H9 (cell line): ENCODE data around the gene EML4. TPM values are rescaled to one million over a fixed set of nuclear protein-coding genes. Genes with fewer than 3 reads are reported as not detected.
A peak's percentile ranks its signal among the peaks of the same experiment; 100 is the strongest.

ENCODE experiments used
- DNase-seq: peaks from one replicate; pipeline ENCODE4 v3.0.0-alpha.2; 2017
- H2AFZ ChIP-seq: one replicate; pipeline ENCODE4 v1.6.1; 2013; ENCODE audit warnings: mild to moderate bottlenecking, low read length, control low read depth, moderate library complexity
- H2AK5ac ChIP-seq: 2 replicates; pipeline ENCODE4 v1.6.1; 2013; ENCODE audit warnings: low read length, control low read depth, mixed read lengths; ENCODE audit not compliant: insufficient read length
- H2BK120ac ChIP-seq: one replicate; pipeline ENCODE4 v1.6.1; 2013; ENCODE audit warnings: low read depth, mild to moderate bottlenecking, low read length, control low read depth, inconsistent platforms; ENCODE audit not compliant: poor library complexity, severe bottlenecking
- H2BK12ac ChIP-seq: 2 replicates; pipeline ENCODE4 v1.6.1; 2013; ENCODE audit warnings: low read length, control low read depth, mixed read lengths, low read depth; ENCODE audit not compliant: insufficient read length
- H2BK15ac ChIP-seq: 2 replicates; pipeline ENCODE4 v1.6.1; 2013; ENCODE audit warnings: low read depth, low read length, control low read depth
- H2BK20ac ChIP-seq: one replicate; pipeline ENCODE4 v1.6.1; 2013; ENCODE audit warnings: low read depth, mild to moderate bottlenecking, low read length, control low read depth, inconsistent platforms; ENCODE audit not compliant: poor library complexity, severe bottlenecking
- H2BK5ac ChIP-seq: 2 replicates; pipeline ENCODE4 v1.6.1; 2013; ENCODE audit warnings: low read length, control low read depth, mixed read lengths; ENCODE audit not compliant: insufficient read length
- H3K14ac ChIP-seq: 2 replicates; pipeline ENCODE4 v1.6.1; 2013; ENCODE audit warnings: low read length, control low read depth; ENCODE audit not compliant: insufficient read depth
- H3K18ac ChIP-seq: 2 replicates; pipeline ENCODE4 v1.6.1; 2013; ENCODE audit warnings: low read depth, mild to moderate bottlenecking, mixed read lengths, low read length, control low read depth; ENCODE audit not compliant: insufficient read length
- H3K23ac ChIP-seq: 2 replicates; pipeline ENCODE4 v1.6.1; 2013; ENCODE audit warnings: low read length, control low read depth, mixed read lengths, low read depth; ENCODE audit not compliant: insufficient read length
- H3K23me2 ChIP-seq: 2 replicates; pipeline ENCODE4 v1.6.1; 2013; ENCODE audit warnings: low read depth, mild to moderate bottlenecking, mixed read lengths, low read length, control low read depth; ENCODE audit not compliant: insufficient read length, poor library complexity, severe bottlenecking
- H3K27ac ChIP-seq: 2 replicates; pipeline ENCODE4 v1.5.1; 2013; ENCODE audit warnings: low read length, control low read depth, mixed read lengths, low read depth; ENCODE audit not compliant: insufficient read length
- H3K27me3 ChIP-seq: 2 replicates; pipeline ENCODE4 v1.6.1; 2013; ENCODE audit warnings: low read length, control low read depth, inconsistent platforms; ENCODE audit not compliant: insufficient read depth
- H3K4ac ChIP-seq: 2 replicates; pipeline ENCODE4 v1.6.1; 2013; ENCODE audit warnings: low read depth, mild to moderate bottlenecking, control low read depth, inconsistent platforms, low read length, moderate library complexity
- H3K4me1 ChIP-seq: 2 replicates; pipeline ENCODE4 v1.6.1; 2013; ENCODE audit warnings: low read length, control low read depth, inconsistent platforms; ENCODE audit not compliant: insufficient read depth
- H3K4me2 ChIP-seq: 2 replicates; pipeline ENCODE4 v1.6.1; 2013; ENCODE audit warnings: low read length, control low read depth, mixed read lengths; ENCODE audit not compliant: insufficient read length, insufficient read depth
- H3K56ac ChIP-seq: 2 replicates; pipeline ENCODE4 v1.6.1; 2013; ENCODE audit warnings: low read depth, mild to moderate bottlenecking, mixed read lengths, low read length, control low read depth; ENCODE audit not compliant: insufficient read length
- H3K79me1 ChIP-seq: 2 replicates; pipeline ENCODE4 v1.6.1; 2013; ENCODE audit warnings: low read depth, mild to moderate bottlenecking, moderate library complexity, low read length, control low read depth, inconsistent platforms; ENCODE audit not compliant: insufficient read depth, poor library complexity, severe bottlenecking
- H3K79me2 ChIP-seq: 2 replicates; pipeline ENCODE4 v1.6.1; 2013; ENCODE audit warnings: low read length, control low read depth, inconsistent platforms; ENCODE audit not compliant: insufficient read depth
- H3K9ac ChIP-seq: 2 replicates; pipeline ENCODE4 v1.6.1; 2013; ENCODE audit warnings: low read length, control low read depth, mixed read lengths; ENCODE audit not compliant: insufficient read length; ENCODE audit errors: extremely low read depth
- H3K9me3 ChIP-seq: one replicate; pipeline ENCODE4 v1.6.1; 2013; ENCODE audit warnings: low read depth, low read length, inconsistent platforms; ENCODE audit not compliant: control insufficient read depth
- H3T11ph ChIP-seq: one replicate; pipeline ENCODE4 v1.6.1; 2013; ENCODE audit warnings: mild to moderate bottlenecking, low read length, control low read depth, inconsistent platforms
- H4K20me1 ChIP-seq: one replicate; pipeline ENCODE4 v1.6.1; 2013; ENCODE audit not compliant: control insufficient read depth, insufficient read length, insufficient read depth
- H4K5ac ChIP-seq: 2 replicates; pipeline ENCODE4 v1.6.1; 2013; ENCODE audit warnings: low read depth, mild to moderate bottlenecking, mixed read lengths, low read length, control low read depth; ENCODE audit not compliant: insufficient read length
- H4K8ac ChIP-seq: replicated peaks from 2 replicates; pipeline ENCODE4 v1.6.1; 2013; ENCODE audit warnings: low read length, control low read depth, mixed read lengths, low read depth; ENCODE audit not compliant: insufficient read length
- H4K91ac ChIP-seq: 2 replicates; pipeline ENCODE4 v1.6.1; 2013; ENCODE audit warnings: low read depth, mild to moderate bottlenecking, moderate library complexity, mixed read lengths, low read length, control low read depth; ENCODE audit not compliant: insufficient read length
- H3K27ac Mint-ChIP-seq, 3 experiments: 2 replicates in 2 of 3; 3 replicates in 1 of 3; pipeline ENCODE4 v1.8.0; 2020 to 2021; ENCODE audit warnings: mixed read lengths in 3 of 3, mild to moderate bottlenecking in 1 of 3, moderate library complexity in 1 of 3
- H3K27me3 Mint-ChIP-seq: 2 replicates; pipeline ENCODE4 v1.8.0; 2021; ENCODE audit warnings: low read depth, mild to moderate bottlenecking, moderate library complexity, mixed read lengths
- H3K36me3 Mint-ChIP-seq, 3 experiments: 2 replicates in 2 of 3; 3 replicates in 1 of 3; pipeline ENCODE4 v1.8.0; 2020 to 2021; ENCODE audit warnings: low read depth in 3 of 3, mixed read lengths in 3 of 3; ENCODE audit not compliant: insufficient read depth in 1 of 3
- H3K4me1 Mint-ChIP-seq, 2 experiments: 2 replicates each; pipeline ENCODE4 v1.8.0; 2020; ENCODE audit warnings: mixed read lengths in 2 of 2
- H3K4me3 Mint-ChIP-seq, 2 experiments: 2 replicates in 1 of 2; 3 replicates in 1 of 2; pipeline ENCODE4 v1.8.0; 2020 to 2021; ENCODE audit warnings: mild to moderate bottlenecking in 2 of 2, mixed read lengths in 2 of 2, moderate library complexity in 1 of 2
- H3K9me3 Mint-ChIP-seq, 2 experiments: 2 replicates in 1 of 2; 3 replicates in 1 of 2; pipeline ENCODE4 v1.8.0; 2020; ENCODE audit warnings: mild to moderate bottlenecking in 2 of 2, mixed read lengths in 2 of 2, moderate library complexity in 1 of 2
- whole genome bisulfite sequencing: extraction: QIAGEN DNeasy Blood & Tissue Kit; methylation state at CpG from one replicate; pipeline ENCODE4 v1.1.7; 2013; ENCODE audit warnings: missing lambda C conversion rate, low lambda C conversion rate, mixed read lengths; ENCODE audit not compliant: insufficient read length; ENCODE audit errors: extremely low coverage; 5-methylcytosine and 5-hydroxymethylcytosine counted together
- total RNA-seq: library from RNA; stranded (reverse); gene quantifications from 2 replicates; pipeline ENCODE4 v1.2.1, GENCODE V29; 2021
- TF ChIP-seq, protein P1 (sequence below): fragments of 200-600 bp; sonication (generic); conservative IDR thresholded peaks from 3 replicates; pipeline ENCODE4 v1.8.0; 2021; ENCODE audit warnings: antibody characterized with exemption, mild to moderate bottlenecking

EML4 gene
- total RNA-seq, 1 experiment from 2014 or later: 68.6 TPM

GRCh38 chr2:42233976-42234441, 64.9 kb downstream of the EML4 start:
- Histone ChIP-seq H2BK15ac (no peak overlapping the region), H2BK12ac (no peak overlapping the region), H3K9me3 (no peaks in the 10 kb centered on the region), H3T11ph (no peak overlapping the region), H3K27ac (no peak overlapping the region), H2BK5ac (no peak overlapping the region), H3K4me2 (no peak overlapping the region), H3K79me2 (no peaks in the 10 kb centered on the region; the same call in 1 of the 2 replicates), H4K20me1 (no peaks in the 10 kb centered on the region), H3K23me2 (no peaks in the 10 kb centered on the region), H2AFZ (no peak overlapping the region), H3K79me1 (peaks cover 3% of the 10 kb centered on the region), H2AK5ac (no peak overlapping the region), H2BK120ac (no peak overlapping the region), H4K5ac (no peak overlapping the region), H3K14ac (no peak overlapping the region), H3K18ac (no peak overlapping the region), H3K27me3 (no peaks in the 10 kb centered on the region), H3K4ac (no peak overlapping the region), H4K8ac (no peak overlapping the region), H3K9ac (no peak overlapping the region), H2BK20ac (no peak overlapping the region), H3K56ac (no peak overlapping the region), H3K4me1 (no peaks in the 10 kb centered on the region; the same call in 1 of the 2 replicates), H3K23ac (no peak overlapping the region), H4K91ac (no peak overlapping the region)
- WGBS: no CpG with 5 or more reads among the region's 5 CpGs
- Mint-ChIP-seq H3K9me3 (no peaks in the 10 kb centered on the region), H3K27ac (peak overlapping the region in 2 of 3 experiments; percentile 1 to 78; a peak in 3 of 7 replicates), H3K4me3 (no peak overlapping the region), H3K36me3 (no peaks in the 10 kb centered on the region), H3K4me1 (peaks cover 9 to 14% of the 10 kb centered on the region in 2 experiments), H3K27me3 (no peaks in the 10 kb centered on the region)
- DNase-seq: no peak
- TF ChIP-seq, protein P1, sequence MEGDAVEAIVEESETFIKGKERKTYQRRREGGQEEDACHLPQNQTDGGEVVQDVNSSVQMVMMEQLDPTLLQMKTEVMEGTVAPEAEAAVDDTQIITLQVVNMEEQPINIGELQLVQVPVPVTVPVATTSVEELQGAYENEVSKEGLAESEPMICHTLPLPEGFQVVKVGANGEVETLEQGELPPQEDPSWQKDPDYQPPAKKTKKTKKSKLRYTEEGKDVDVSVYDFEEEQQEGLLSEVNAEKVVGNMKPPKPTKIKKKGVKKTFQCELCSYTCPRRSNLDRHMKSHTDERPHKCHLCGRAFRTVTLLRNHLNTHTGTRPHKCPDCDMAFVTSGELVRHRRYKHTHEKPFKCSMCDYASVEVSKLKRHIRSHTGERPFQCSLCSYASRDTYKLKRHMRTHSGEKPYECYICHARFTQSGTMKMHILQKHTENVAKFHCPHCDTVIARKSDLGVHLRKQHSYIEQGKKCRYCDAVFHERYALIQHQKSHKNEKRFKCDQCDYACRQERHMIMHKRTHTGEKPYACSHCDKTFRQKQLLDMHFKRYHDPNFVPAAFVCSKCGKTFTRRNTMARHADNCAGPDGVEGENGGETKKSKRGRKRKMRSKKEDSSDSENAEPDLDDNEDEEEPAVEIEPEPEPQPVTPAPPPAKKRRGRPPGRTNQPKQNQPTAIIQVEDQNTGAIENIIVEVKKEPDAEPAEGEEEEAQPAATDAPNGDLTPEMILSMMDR: no peak
